ENCODE data around the gene PRKCZ.

Gene PRKCZ

DNA sequence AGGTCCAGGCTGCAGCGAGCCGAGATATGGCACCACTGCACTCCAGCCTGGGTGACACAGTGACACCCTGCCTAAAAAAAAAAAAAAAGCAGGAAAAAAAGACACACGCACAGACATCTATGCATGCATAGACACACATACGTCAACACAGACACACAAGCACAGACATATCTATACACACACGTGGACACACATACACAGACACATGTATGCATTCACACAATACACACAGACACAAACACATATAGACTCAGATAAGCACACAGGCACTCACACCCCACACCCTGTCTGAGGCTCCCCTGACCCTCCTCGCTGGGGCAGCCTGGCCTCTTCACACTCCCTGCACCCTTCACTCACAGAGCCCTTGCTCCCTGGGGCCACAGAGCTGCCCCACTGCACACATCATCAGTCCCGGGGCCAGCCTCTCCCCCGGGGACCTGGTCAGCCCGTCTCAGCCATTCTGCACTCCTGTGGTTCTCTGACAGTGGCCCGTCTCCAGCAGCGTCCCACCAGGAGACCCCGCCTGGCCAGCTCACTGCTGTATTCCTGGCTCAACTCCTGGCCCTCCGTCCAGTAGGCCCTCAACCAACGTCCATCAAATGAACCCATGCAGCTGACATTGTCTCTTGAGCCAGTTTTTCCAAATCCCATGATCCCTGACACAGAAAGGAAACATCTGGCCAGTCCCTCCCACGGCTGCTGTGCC lies 4.6 kb upstream of the PRKCZ start:
- Histone ChIP-seq H3K4ac (ENCODE audit: low read depth, low read length) (no peak overlapping the region), H3K79me2 (ENCODE audit: control insufficient read depth, insufficient read depth, low read length) (no peaks in the 10 kb centered on the region), H3K56ac (ENCODE audit: low read length) (peak overlapping the region; percentile 15), H3K4me3 (ENCODE audit: low read length) (no peak overlapping the region), H2BK120ac (ENCODE audit: low read depth, low read length) (no peak overlapping the region), H2BK15ac (replicated peaks; ENCODE audit: low read depth) (no peak overlapping the region), H2BK5ac (ENCODE audit: low read length) (no peak overlapping the region), H3K23ac (ENCODE audit: low read length) (no peak overlapping the region), H3K9ac (ENCODE audit: low read length) (no peak overlapping the region), H3K4me1 (ENCODE audit: control insufficient read depth, low read depth, low read length) (no peaks in the 10 kb centered on the region), H2AK5ac (ENCODE audit: low read length) (no peak overlapping the region), H3K36me3 (ENCODE audit: control insufficient read depth, insufficient read depth, low read length) (no peaks in the 10 kb centered on the region), H3K27ac (ENCODE audit: low read depth, low read length) (no peak overlapping the region), H4K5ac (ENCODE audit: low read length) (no peak overlapping the region), H3K4me2 (ENCODE audit: low read length) (no peak overlapping the region), H3K79me1 (ENCODE audit: low read length) (no peaks in the 10 kb centered on the region), H3K18ac (ENCODE audit: low read length) (no peak overlapping the region), H4K8ac (ENCODE audit: low read depth, low read length) (no peak overlapping the region), H3K27me3 (ENCODE audit: insufficient read depth, low read length, poor library complexity) (no peaks in the 10 kb centered on the region)
- WGBS (ENCODE audit: extremely low coverage, insufficient coverage, low lambda C conversion rate): no CpG with 5 or more reads among the region's 15 CpGs
- DNase-seq: no peak

DNA sequence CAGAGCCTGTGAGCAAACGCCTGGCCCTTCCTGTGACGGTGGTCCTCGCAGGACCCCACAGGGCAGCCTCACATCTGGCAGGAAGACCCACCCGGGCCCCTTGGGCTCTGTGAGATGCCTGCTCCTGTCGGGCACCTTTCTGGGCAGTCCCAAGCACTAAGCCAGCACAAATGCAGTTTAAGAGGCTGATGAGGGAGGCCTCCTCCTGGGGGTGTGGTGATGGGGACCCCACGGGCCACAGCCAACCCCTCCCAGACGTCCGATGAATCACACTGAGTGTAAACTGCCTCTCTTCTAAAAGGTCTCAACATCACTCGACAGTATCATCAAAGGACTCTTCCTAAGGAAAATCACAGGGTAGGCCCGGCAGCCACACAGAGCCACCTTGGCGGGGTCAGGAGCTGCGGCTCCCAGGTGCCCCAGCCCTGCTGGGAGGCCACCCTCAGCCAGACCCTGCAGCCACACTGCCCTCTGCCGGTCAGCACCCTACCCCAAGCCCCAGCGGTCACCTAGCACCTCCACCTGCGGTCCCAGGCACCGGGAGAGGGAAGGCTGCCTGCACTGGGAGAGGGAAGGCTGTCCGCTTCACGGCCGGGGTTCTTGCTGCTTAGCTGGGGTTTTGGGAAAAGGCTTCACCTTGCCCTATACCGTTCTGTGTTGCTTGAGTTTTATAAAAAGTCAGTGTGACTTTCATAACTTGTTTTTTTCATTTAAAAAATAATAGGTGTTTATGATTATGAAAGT lies 3.9 kb upstream of the PRKCZ start:
- Histone ChIP-seq H4K5ac (ENCODE audit: low read length) (no peak overlapping the region), H3K79me2 (ENCODE audit: control insufficient read depth, insufficient read depth, low read length) (no peaks in the 10 kb centered on the region), H2BK15ac (replicated peaks; ENCODE audit: low read depth) (no peak overlapping the region), H3K4me3 (ENCODE audit: low read length) (no peak overlapping the region), H3K79me1 (ENCODE audit: low read length) (no peaks in the 10 kb centered on the region), H3K9ac (ENCODE audit: low read length) (no peak overlapping the region), H3K27ac (ENCODE audit: low read depth, low read length) (no peak overlapping the region), H3K36me3 (ENCODE audit: control insufficient read depth, insufficient read depth, low read length) (no peaks in the 10 kb centered on the region), H3K23ac (ENCODE audit: low read length) (no peak overlapping the region), H4K8ac (ENCODE audit: low read depth, low read length) (no peak overlapping the region), H3K4me2 (ENCODE audit: low read length) (no peak overlapping the region), H2AK5ac (ENCODE audit: low read length) (no peak overlapping the region), H3K4me1 (ENCODE audit: control insufficient read depth, low read depth, low read length) (no peaks in the 10 kb centered on the region), H2BK120ac (ENCODE audit: low read depth, low read length) (no peak overlapping the region), H3K4ac (ENCODE audit: low read depth, low read length) (no peak overlapping the region), H3K27me3 (ENCODE audit: insufficient read depth, low read length, poor library complexity) (no peaks in the 10 kb centered on the region), H3K18ac (ENCODE audit: low read length) (no peak overlapping the region), H3K56ac (ENCODE audit: low read length) (no peak overlapping the region), H2BK5ac (ENCODE audit: low read length) (no peak overlapping the region)
- no CpG with 5 or more reads among the region's 20 CpGs for WGBS (ENCODE audit: extremely low coverage, insufficient coverage, low lambda C conversion rate)
- peak; percentile 83 for DNase-seq

DNA sequence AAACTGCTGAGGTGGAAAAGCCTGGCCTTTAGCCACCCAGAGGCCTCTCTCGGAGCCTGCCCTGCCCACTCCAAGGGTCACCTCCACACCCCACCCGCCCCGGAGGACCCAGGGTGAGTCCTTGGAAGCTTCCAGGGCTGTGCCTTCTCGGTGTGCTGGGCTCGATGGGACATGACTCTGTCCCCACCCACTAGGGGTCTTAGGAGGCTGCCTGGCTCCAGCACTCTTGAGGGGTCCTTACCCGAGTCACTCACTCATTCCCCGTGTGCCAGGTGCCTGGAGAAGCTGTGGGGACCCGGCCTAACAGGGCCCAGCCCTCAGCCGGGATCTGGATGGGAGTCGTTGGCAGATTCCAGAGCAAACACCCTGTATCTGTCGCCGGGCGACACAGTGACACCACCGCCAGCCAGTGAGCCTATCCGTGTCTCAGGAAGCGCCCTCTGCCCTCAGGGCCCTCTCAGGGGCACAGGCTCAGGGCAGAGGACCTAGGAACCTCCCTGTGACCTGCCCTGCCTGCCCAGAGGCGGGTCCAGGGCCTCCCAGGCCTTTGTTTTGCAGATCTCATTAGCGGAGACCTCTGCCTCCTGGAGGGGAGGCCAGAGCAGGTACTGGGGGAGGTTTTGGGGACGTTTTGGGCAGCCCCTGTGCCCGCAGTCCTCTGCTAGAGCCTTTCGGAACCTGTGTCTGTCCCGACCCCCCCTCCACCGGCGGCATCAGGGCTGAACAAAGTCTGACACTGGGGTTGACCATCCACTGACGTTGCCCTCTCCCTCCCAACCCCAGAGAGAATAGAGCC lies 3.1 kb upstream of the PRKCZ start:
- H3K27me3 ChIP-seq (ENCODE audit: insufficient read depth, low read length, poor library complexity): no peaks in the 10 kb centered on the region
- H4K8ac ChIP-seq (ENCODE audit: low read depth, low read length): no peak overlapping the region
- H3K56ac ChIP-seq (ENCODE audit: low read length): peak overlapping the region; percentile 34
- H3K23ac ChIP-seq (ENCODE audit: low read length): no peak overlapping the region
- H2BK15ac ChIP-seq (replicated peaks; ENCODE audit: low read depth): no peak overlapping the region
- peak; percentile 27 for DNase-seq
- no peak overlapping the region for H3K4me3 ChIP-seq (ENCODE audit: low read length)
- H3K18ac ChIP-seq (ENCODE audit: low read length): no peak overlapping the region
- H2BK120ac ChIP-seq (ENCODE audit: low read depth, low read length): no peak overlapping the region
- no peak overlapping the region for H3K27ac ChIP-seq (ENCODE audit: low read depth, low read length)
- no peak overlapping the region for H2AK5ac ChIP-seq (ENCODE audit: low read length)
- no peaks in the 10 kb centered on the region for H3K79me1 ChIP-seq (ENCODE audit: low read length)
- no peaks in the 10 kb centered on the region for H3K36me3 ChIP-seq (ENCODE audit: control insufficient read depth, insufficient read depth, low read length)
- no peak overlapping the region for H2BK5ac ChIP-seq (ENCODE audit: low read length)
- no peak overlapping the region for H3K9ac ChIP-seq (ENCODE audit: low read length)
- no CpG with 5 or more reads among the region's 25 CpGs for WGBS (ENCODE audit: extremely low coverage, insufficient coverage, low lambda C conversion rate)
- H3K4ac ChIP-seq (ENCODE audit: low read depth, low read length): no peak overlapping the region
- no peaks in the 10 kb centered on the region for H3K79me2 ChIP-seq (ENCODE audit: control insufficient read depth, insufficient read depth, low read length)
- no peaks in the 10 kb centered on the region for H3K4me1 ChIP-seq (ENCODE audit: control insufficient read depth, low read depth, low read length)
- no peak overlapping the region for H3K4me2 ChIP-seq (ENCODE audit: low read length)
- H4K5ac ChIP-seq (ENCODE audit: low read length): no peak overlapping the region

DNA sequence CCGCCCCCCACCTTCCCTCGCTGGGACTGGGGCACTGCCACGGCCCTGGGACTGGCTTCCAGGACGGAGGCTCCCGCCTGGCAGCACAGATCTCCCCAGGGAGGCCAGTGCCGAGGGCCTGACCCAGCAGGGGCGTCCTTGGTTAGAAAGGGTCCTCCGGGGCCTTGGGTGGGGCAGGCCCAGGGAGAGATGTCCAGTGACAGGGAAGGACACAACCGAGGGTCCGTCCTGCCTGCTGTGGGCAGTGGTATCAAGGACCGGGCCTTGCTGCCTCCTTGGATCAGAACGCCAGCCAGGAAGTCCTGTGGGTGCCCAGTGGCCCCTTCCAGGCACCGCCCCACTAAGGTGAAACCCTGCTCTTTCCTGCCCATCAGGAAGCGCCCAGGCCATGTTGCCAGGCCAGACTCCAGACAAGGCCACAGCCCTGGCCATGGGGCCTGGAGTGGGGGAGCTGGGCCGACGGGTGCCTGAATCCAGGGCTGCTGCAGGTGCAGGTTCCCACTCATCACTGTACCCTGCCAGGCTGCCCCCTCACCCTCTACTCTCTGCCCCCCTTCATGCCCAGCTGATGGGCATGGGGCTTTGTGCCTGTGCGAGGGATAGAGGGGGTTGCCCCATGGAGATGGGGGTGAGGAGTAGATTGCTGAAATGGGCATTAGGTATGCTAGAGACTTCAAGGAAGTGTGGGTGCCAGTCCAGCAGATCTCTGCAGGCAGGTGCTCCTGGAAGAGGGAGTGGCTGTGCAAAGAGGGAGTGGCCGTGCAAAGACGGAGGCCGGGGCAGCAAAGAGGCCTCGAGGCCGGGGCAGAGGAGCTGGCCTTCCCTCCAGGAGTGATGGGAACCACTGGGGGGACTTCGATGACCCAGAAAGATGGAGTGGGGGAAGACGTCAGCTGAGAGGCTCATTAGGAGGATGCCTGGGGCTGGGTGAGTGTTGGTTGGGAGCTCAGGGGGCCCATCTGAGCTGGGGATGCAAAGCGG lies 2.2 kb upstream of the PRKCZ start:
- H3K4ac ChIP-seq (ENCODE audit: low read depth, low read length): no peak overlapping the region

DNA sequence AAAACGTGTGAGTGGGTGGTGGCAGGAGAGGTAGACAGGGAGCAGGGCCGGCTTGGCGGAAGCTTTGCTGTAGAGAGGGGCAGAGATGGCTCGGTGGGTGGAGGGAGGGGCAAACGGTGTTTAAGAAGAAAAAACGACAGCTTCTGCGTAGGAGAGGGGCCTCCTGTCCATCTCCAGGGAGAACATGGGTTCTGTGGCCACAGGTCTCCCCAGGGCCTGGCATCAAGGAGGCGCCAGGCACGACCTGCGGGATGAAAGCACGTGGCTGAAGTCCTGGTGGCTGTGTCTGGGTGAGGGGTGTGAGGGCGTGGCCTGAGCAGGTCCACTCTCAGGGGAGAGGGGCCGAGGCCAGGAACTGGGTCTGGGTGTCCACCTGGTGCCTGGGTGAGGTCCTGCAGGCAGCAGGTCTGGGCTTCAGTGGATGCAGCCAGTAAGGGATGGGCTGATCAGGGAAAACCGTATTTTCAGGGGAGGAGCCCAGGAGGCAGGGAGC lies 940 bp upstream of the PRKCZ start:
- H3K79me2 ChIP-seq (ENCODE audit: control insufficient read depth, insufficient read depth, low read length): peaks cover 2% of the 10 kb centered on the region
- H3K18ac ChIP-seq (ENCODE audit: low read length): no peak overlapping the region
- no peak overlapping the region for H2AK5ac ChIP-seq (ENCODE audit: low read length)
- H3K27ac ChIP-seq (ENCODE audit: low read depth, low read length): peak overlapping the region; percentile 46
- peak overlapping the region; percentile 60 for H3K4me2 ChIP-seq (ENCODE audit: low read length)
- peak overlapping the region; percentile 81 for H3K56ac ChIP-seq (ENCODE audit: low read length)
- no peaks in the 10 kb centered on the region for H3K36me3 ChIP-seq (ENCODE audit: control insufficient read depth, insufficient read depth, low read length)
- H3K79me1 ChIP-seq (ENCODE audit: low read length): peaks cover 2% of the 10 kb centered on the region
- no peaks in the 10 kb centered on the region for H3K4me1 ChIP-seq (ENCODE audit: control insufficient read depth, low read depth, low read length)
- peak overlapping the region; percentile 69 for H3K9ac ChIP-seq (ENCODE audit: low read length)
- peak overlapping the region; percentile 60 for H3K4me3 ChIP-seq (ENCODE audit: low read length)
- no peak overlapping the region for H3K23ac ChIP-seq (ENCODE audit: low read length)
- H2BK15ac ChIP-seq (replicated peaks; ENCODE audit: low read depth): no peak overlapping the region
- no peak overlapping the region for H2BK120ac ChIP-seq (ENCODE audit: low read depth, low read length)
- no peak overlapping the region for H3K4ac ChIP-seq (ENCODE audit: low read depth, low read length)
- peak; percentile 97 for DNase-seq
- no CpG with 5 or more reads among the region's 14 CpGs for WGBS (ENCODE audit: extremely low coverage, insufficient coverage, low lambda C conversion rate)
- H3K27me3 ChIP-seq (ENCODE audit: insufficient read depth, low read length, poor library complexity): no peaks in the 10 kb centered on the region
- H2BK5ac ChIP-seq (ENCODE audit: low read length): no peak overlapping the region
- no peak overlapping the region for H4K8ac ChIP-seq (ENCODE audit: low read depth, low read length)
- H4K5ac ChIP-seq (ENCODE audit: low read length): no peak overlapping the region

More for the DNA sequence above, 2.2 kb upstream of the PRKCZ start:
- Histone ChIP-seq H3K4me1 (ENCODE audit: control insufficient read depth, low read depth, low read length) (no peaks in the 10 kb centered on the region), H2BK5ac (ENCODE audit: low read length) (no peak overlapping the region), H3K4me3 (ENCODE audit: low read length) (no peak overlapping the region), H2AK5ac (ENCODE audit: low read length) (no peak overlapping the region), H3K56ac (ENCODE audit: low read length) (no peak overlapping the region), H3K4me2 (ENCODE audit: low read length) (no peak overlapping the region), H4K5ac (ENCODE audit: low read length) (no peak overlapping the region), H3K18ac (ENCODE audit: low read length) (no peak overlapping the region), H4K8ac (ENCODE audit: low read depth, low read length) (no peak overlapping the region), H3K79me1 (ENCODE audit: low read length) (peaks cover 2% of the 10 kb centered on the region), H3K9ac (ENCODE audit: low read length) (no peak overlapping the region), H2BK120ac (ENCODE audit: low read depth, low read length) (no peak overlapping the region), H3K23ac (ENCODE audit: low read length) (no peak overlapping the region), H2BK15ac (replicated peaks; ENCODE audit: low read depth) (no peak overlapping the region), H3K27ac (ENCODE audit: low read depth, low read length) (no peak overlapping the region), H3K79me2 (ENCODE audit: control insufficient read depth, insufficient read depth, low read length) (peaks cover 2% of the 10 kb centered on the region), H3K36me3 (ENCODE audit: control insufficient read depth, insufficient read depth, low read length) (no peaks in the 10 kb centered on the region), H3K27me3 (ENCODE audit: insufficient read depth, low read length, poor library complexity) (no peaks in the 10 kb centered on the region)
- no peak for DNase-seq
- WGBS (ENCODE audit: extremely low coverage, insufficient coverage, low lambda C conversion rate): no CpG with 5 or more reads among the region's 25 CpGs
